GM12864 (cell line): ENCODE results near the gene MZB1.

ENCODE experiments used
- DNase-seq: peaks from one replicate; pipeline ENCODE4 v3.0.0-alpha.2; 2011; ENCODE audit warnings: low read depth
- H3K4me3 ChIP-seq: 2 replicates; pipeline ENCODE4 v1.5.1; 2011; ENCODE audit warnings: mild to moderate bottlenecking, low read depth, low read length, control low read depth
- CTCF ChIP-seq: IDR thresholded peaks from 2 replicates; pipeline ENCODE4 v1.5.1; 2011; ENCODE audit warnings: low read depth, mild to moderate bottlenecking, moderate library complexity, low read length, control low read depth, inconsistent platforms; ENCODE audit errors: missing control alignments

MZB1 gene

GRCh38 chr5:139403787-139404483 is 14.2 kb upstream of the MZB1 start, which contains the start of gene SPATA24:
SPATA24 (minus strand) TSS chr5:139404089; CDS start chr5:139404060, 29 bp downstream.
- peak; percentile 93 for DNase-seq
- H3K4me3 ChIP-seq: peak within 1 kb of the TSS; percentile 68
- TF ChIP-seq CTCF: no peak

GRCh38 chr5:139403418-139403786 is 13.7 kb upstream of the MZB1 start:
- peak overlapping the region; percentile 68 for H3K4me3 ChIP-seq
- no peak for TF ChIP-seq CTCF
- DNase-seq: no peak

- no peak overlapping the region for H3K4me3 ChIP-seq
- no peak for DNase-seq
- peak; percentile 73 for TF ChIP-seq CTCF
These were observed 12.9 kb upstream of the MZB1 start for GRCh38 chr5:139402561-139403158.

- TF ChIP-seq CTCF: no peak
- no peak for DNase-seq
- H3K4me3 ChIP-seq: no peak overlapping the region
These were observed 11.8 kb upstream of the MZB1 start for GRCh38 chr5:139401546-139401945.

GRCh38 chr5:139399501-139400121 is 9.9 kb upstream of the MZB1 start:
- TF ChIP-seq CTCF: no peak
- no peak overlapping the region; the same call in 1 of the 2 replicates for H3K4me3 ChIP-seq
- no peak for DNase-seq

GRCh38 chr5:139397921-139398320 is 8.2 kb upstream of the MZB1 start:
- DNase-seq: no peak
- no peak for TF ChIP-seq CTCF
- H3K4me3 ChIP-seq: no peak overlapping the region

- TF ChIP-seq CTCF: no peak
- H3K4me3 ChIP-seq: no peak overlapping the region
- no peak for DNase-seq
These were observed 7.0 kb upstream of the MZB1 start for GRCh38 chr5:139396691-139397090.
